Astrocyte (in vitro differentiated cells and primary cell): ENCODE measurements around the gene CCDC92B. TPM values are rescaled to one million over a fixed set of nuclear protein-coding genes. Genes with fewer than 3 reads are reported as not detected.

Experiments used
- DNase-seq: peaks from one replicate; pipeline ENCODE4 v3.0.0-alpha.2; 2010; ENCODE audit warnings: low read depth
- FAIRE-seq: peaks from 2 replicates; lab custom pipeline; 2011; peaks lifted over from hg19 to GRCh38; lab: Jason Lieb, UNC
- H2AFZ ChIP-seq: 2 replicates; pipeline ENCODE4 v1.6.0; 2012; ENCODE audit warnings: low read depth, low read length, inconsistent platforms
- H3K27ac ChIP-seq: 2 replicates; pipeline ENCODE4 v1.5.1; 2011; ENCODE audit warnings: low read depth, low read length, inconsistent platforms
- H3K27me3 ChIP-seq: 2 replicates; pipeline ENCODE4 v1.6.0; 2011; ENCODE audit warnings: low read length, inconsistent platforms; ENCODE audit not compliant: insufficient read depth
- H3K36me3 ChIP-seq: 2 replicates; pipeline ENCODE4 v1.5.1; 2011; ENCODE audit warnings: low read length, inconsistent platforms; ENCODE audit not compliant: insufficient read depth
- H3K4me1 ChIP-seq: 2 replicates; pipeline ENCODE4 v1.5.1; 2011; ENCODE audit warnings: low read length, inconsistent platforms; ENCODE audit not compliant: insufficient read depth
- H3K4me2 ChIP-seq: 2 replicates; pipeline ENCODE4 v1.6.0; 2012; ENCODE audit warnings: low read length, inconsistent platforms
- H3K4me3 ChIP-seq: 2 replicates; pipeline ENCODE4 v1.5.1; 2011; ENCODE audit warnings: low read depth, mild to moderate bottlenecking, low read length, inconsistent platforms; ENCODE audit not compliant: insufficient read depth
- H3K79me2 ChIP-seq: 2 replicates; pipeline ENCODE4 v1.6.0; 2012; ENCODE audit warnings: mild to moderate bottlenecking, low read length, inconsistent platforms; ENCODE audit not compliant: insufficient read depth
- H3K9ac ChIP-seq: 2 replicates; pipeline ENCODE4 v1.6.0; 2012; ENCODE audit warnings: mild to moderate bottlenecking, low read length, inconsistent platforms
- H3K9me3 ChIP-seq: 2 replicates; pipeline ENCODE4 v1.5.1; 2012; ENCODE audit warnings: low read depth, mild to moderate bottlenecking, low read length, inconsistent platforms; ENCODE audit not compliant: insufficient read depth
- H4K20me1 ChIP-seq: 2 replicates; pipeline ENCODE4 v1.6.0; 2012; ENCODE audit warnings: low read length, inconsistent platforms; ENCODE audit not compliant: insufficient read depth
- H3K27ac Mint-ChIP-seq: one replicate; pipeline ENCODE4 v1.8.0; 2021; ENCODE audit warnings: mild to moderate bottlenecking, mixed read lengths; ENCODE audit not compliant: unreplicated experiment
- H3K27me3 Mint-ChIP-seq: one replicate; pipeline ENCODE4 v1.8.0; 2021; ENCODE audit warnings: low read depth, mixed read lengths; ENCODE audit not compliant: unreplicated experiment
- H3K36me3 Mint-ChIP-seq: one replicate; pipeline ENCODE4 v1.8.0; 2021; ENCODE audit warnings: low read depth, mixed read lengths; ENCODE audit not compliant: unreplicated experiment
- H3K4me1 Mint-ChIP-seq: one replicate; pipeline ENCODE4 v1.8.0; 2021; ENCODE audit warnings: low read depth, mixed read lengths; ENCODE audit not compliant: unreplicated experiment
- H3K4me3 Mint-ChIP-seq: one replicate; pipeline ENCODE4 v1.8.0; 2021; ENCODE audit warnings: mild to moderate bottlenecking, moderate library complexity, mixed read lengths; ENCODE audit not compliant: unreplicated experiment
- H3K9me3 Mint-ChIP-seq: one replicate; pipeline ENCODE4 v1.8.0; 2021; ENCODE audit warnings: mild to moderate bottlenecking, mixed read lengths; ENCODE audit not compliant: unreplicated experiment
- EZH2 ChIP-seq: IDR thresholded peaks from 2 replicates; pipeline ENCODE4 v1.6.1; 2012; ENCODE audit warnings: mild to moderate bottlenecking, low read length, inconsistent platforms; ENCODE audit not compliant: insufficient read depth
- total RNA-seq: library from RNA; stranded (reverse); gene quantifications from 2 replicates; pipeline ENCODE4 v1.2.1, GENCODE V29; 2021
- TF ChIP-seq, protein P1 (sequence below): IDR thresholded peaks from 2 replicates; pipeline ENCODE4 v1.5.1; 2011; ENCODE audit warnings: low read depth, mild to moderate bottlenecking, inconsistent platforms, low read length, moderate library complexity; ENCODE audit not compliant: insufficient read depth

Gene CCDC92B
- total RNA-seq, 1 donor from 2014 or later, result 0.36 TPM

DNA sequence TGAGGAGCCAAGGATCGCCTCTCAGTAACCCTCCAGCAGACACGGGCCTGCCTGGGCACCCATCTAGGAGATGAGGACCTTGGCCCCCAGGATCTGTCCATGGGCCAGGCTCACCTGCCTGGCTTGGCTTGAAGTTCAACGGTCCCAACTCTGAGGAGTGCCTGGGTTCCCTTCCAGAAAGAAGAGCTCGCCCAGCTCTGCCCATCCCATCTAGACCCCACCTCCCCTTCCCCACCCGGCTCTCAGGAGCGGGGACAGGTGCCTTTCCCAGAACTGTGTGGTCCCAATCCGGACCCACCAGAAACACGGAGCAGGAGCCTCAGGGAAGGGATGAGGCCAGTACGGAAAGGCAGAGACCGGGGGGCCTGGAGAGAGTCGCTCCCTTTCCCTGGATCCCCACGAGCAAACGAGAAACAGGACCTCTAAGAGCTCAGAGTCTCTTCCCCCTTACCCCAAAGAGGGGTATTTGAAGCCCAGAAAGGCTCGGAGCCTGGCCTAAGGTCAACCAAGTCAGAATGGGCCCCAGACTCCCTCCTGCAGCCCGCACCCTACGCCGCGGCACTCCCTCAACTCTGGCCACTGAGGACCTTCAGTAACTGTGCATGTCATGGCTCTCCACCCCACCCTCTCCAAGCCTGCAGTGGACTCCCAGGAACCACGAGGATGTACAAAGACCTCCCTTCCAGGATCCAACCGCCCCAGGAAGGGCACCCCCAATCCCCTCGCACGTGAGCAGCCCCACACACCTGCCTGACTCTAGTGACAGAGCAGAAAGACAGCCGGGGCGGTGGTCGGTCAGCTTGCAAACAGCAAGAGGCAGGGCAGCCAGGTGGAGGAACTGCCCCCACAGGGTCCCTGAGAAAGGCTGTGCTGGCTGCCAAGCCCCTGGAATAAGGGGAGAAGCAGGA lies 43.3 kb downstream of the CCDC92B start:
- Mint-ChIP-seq H3K27ac (no peak overlapping the region), H3K4me1 (peaks cover 24% of the 10 kb centered on the region)
- H3K79me2 ChIP-seq, result peaks cover 76% of the 10 kb centered on the region

DNA sequence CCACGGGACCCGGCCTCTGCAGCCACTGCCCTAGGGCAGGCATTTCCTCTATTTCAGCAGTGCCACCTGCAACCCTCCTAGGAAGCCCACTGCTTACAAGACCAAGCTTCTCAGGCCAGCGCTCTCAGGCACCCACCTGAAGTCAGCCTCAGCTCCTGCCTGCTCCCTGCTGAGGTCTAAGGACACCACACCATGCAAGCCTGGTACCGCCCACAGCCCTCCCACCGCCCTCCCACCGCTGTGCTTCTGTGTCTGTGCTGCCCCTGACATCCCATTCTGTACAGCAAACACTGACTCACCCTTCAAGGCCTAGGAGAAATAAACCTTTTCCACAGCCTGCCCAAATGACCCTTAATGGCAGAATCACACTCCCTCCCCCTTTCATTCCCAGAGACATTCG lies 44.2 kb downstream of the CCDC92B start:
- peaks cover 16% of the 10 kb centered on the region for H3K4me1 ChIP-seq
- H3K27me3 ChIP-seq, result no peaks in the 10 kb centered on the region
- peaks cover 73% of the 10 kb centered on the region for H4K20me1 ChIP-seq
- DNase-seq, result peak; percentile 58
- peak overlapping the region; percentile 12 for H3K27ac Mint-ChIP-seq
- H3K4me2 ChIP-seq, result peak overlapping the region; percentile 47
- no peaks in the 10 kb centered on the region for H3K9me3 Mint-ChIP-seq
- no peaks in the 10 kb centered on the region for H3K27me3 Mint-ChIP-seq
- H3K4me1 Mint-ChIP-seq, result peaks cover 22% of the 10 kb centered on the region
- H3K9me3 ChIP-seq, result no peaks in the 10 kb centered on the region
- peaks cover 67% of the 10 kb centered on the region for H3K79me2 ChIP-seq
- peaks cover 6% of the 10 kb centered on the region for H3K36me3 Mint-ChIP-seq
- peaks cover 7% of the 10 kb centered on the region for H3K36me3 ChIP-seq
- TF ChIP-seq EZH2, result no peak
- TF ChIP-seq, protein P1, sequence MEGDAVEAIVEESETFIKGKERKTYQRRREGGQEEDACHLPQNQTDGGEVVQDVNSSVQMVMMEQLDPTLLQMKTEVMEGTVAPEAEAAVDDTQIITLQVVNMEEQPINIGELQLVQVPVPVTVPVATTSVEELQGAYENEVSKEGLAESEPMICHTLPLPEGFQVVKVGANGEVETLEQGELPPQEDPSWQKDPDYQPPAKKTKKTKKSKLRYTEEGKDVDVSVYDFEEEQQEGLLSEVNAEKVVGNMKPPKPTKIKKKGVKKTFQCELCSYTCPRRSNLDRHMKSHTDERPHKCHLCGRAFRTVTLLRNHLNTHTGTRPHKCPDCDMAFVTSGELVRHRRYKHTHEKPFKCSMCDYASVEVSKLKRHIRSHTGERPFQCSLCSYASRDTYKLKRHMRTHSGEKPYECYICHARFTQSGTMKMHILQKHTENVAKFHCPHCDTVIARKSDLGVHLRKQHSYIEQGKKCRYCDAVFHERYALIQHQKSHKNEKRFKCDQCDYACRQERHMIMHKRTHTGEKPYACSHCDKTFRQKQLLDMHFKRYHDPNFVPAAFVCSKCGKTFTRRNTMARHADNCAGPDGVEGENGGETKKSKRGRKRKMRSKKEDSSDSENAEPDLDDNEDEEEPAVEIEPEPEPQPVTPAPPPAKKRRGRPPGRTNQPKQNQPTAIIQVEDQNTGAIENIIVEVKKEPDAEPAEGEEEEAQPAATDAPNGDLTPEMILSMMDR, result no peak
- H2AFZ ChIP-seq, result no peak overlapping the region
- peak overlapping the region; percentile 35 for H3K4me3 Mint-ChIP-seq
- H3K9ac ChIP-seq, result peak overlapping the region; percentile 60
- no peak for FAIRE-seq
- no peak overlapping the region for H3K4me3 ChIP-seq
- H3K27ac ChIP-seq, result no peak overlapping the region

More for the DNA sequence above, 43.3 kb downstream of the CCDC92B start:
- H3K36me3 Mint-ChIP-seq, result peaks cover 3% of the 10 kb centered on the region
- Histone ChIP-seq H3K27ac (no peak overlapping the region), H3K9me3 (no peaks in the 10 kb centered on the region), H3K4me3 (no peak overlapping the region), H2AFZ (no peak overlapping the region), H3K36me3 (peaks cover 7% of the 10 kb centered on the region), H3K4me1 (peaks cover 25% of the 10 kb centered on the region), H3K9ac (peak overlapping the region; percentile 60), H3K27me3 (no peaks in the 10 kb centered on the region), H4K20me1 (peaks cover 81% of the 10 kb centered on the region), H3K4me2 (peak overlapping the region; percentile 47)
- TF ChIP-seq, protein P1, result no peak
- no peaks in the 10 kb centered on the region for H3K27me3 Mint-ChIP-seq
- H3K4me3 Mint-ChIP-seq, result no peak overlapping the region
- H3K9me3 Mint-ChIP-seq, result no peaks in the 10 kb centered on the region
- no peak for DNase-seq
- no peak for FAIRE-seq

DNA sequence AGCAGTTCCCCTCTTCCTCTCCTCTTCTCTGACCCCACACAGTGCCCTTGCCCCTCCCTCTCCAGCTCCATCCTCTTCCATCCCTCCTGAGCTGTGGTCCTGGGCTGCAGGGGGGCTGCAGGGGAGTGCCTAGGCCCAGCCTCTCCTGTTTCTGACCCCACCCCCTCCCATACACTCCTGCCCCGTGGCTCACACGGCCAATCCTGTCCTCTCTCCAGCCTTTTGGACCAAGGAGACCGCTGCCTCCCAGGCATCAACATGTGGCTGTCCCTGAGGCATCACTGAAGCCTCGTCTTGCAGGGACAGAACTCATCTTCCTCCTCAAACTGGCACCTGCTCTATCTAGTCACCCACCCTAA lies 44.6 kb downstream of the CCDC92B start:
- H3K4me3 ChIP-seq, result no peak overlapping the region
- no peaks in the 10 kb centered on the region for H3K9me3 Mint-ChIP-seq

More for the DNA sequence above, 44.6 kb downstream of the CCDC92B start:
- no peak for DNase-seq
- H3K27ac ChIP-seq, result no peak overlapping the region
- no peak for FAIRE-seq
- H3K36me3 ChIP-seq, result peaks cover 7% of the 10 kb centered on the region
- H3K27ac Mint-ChIP-seq, result no peak overlapping the region
- H3K36me3 Mint-ChIP-seq, result peaks cover 6% of the 10 kb centered on the region
- H3K4me3 Mint-ChIP-seq, result no peak overlapping the region
- H4K20me1 ChIP-seq, result peaks cover 69% of the 10 kb centered on the region
- peaks cover 18% of the 10 kb centered on the region for H3K4me1 Mint-ChIP-seq
- no peak overlapping the region for H3K4me2 ChIP-seq
- H3K27me3 ChIP-seq, result no peaks in the 10 kb centered on the region
- no peaks in the 10 kb centered on the region for H3K9me3 ChIP-seq
- peaks cover 63% of the 10 kb centered on the region for H3K79me2 ChIP-seq
- TF ChIP-seq EZH2, result no peak
- TF ChIP-seq, protein P1, result no peak
- H3K27me3 Mint-ChIP-seq, result no peaks in the 10 kb centered on the region
- peaks cover 12% of the 10 kb centered on the region for H3K4me1 ChIP-seq
- H2AFZ ChIP-seq, result no peak overlapping the region
- H3K9ac ChIP-seq, result no peak overlapping the region
